ENCODE measurements around the gene ZNF518B.

DNA sequence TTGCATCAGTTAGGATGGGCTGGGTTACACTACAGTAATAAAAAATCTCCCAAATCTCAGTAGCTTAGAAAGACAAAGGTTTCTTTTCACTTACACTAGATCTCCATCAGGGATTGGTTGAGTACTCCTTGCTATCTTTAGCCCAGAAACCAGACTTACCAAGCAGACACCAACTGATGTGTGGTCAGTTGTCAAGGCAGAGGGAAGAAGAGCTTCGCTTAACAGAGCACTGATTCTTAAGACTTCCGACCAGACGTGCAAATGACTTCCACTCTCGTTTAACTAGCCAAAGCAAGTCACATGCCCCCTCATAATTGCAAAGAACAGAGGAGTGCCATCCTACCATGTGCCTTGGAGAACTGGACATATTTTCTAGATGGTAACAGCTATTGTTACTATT, 5.7 kb upstream of the ZNF518B start:
- TF ChIP-seq ZNF274 (IDR thresholded peaks at IDR 0.05; ENCODE audit: low read depth, low read length) (no peak), POLR2A (IDR thresholded peaks at IDR 0.05; ENCODE audit: borderline replicate concordance, extremely low read depth, insufficient read depth, insufficient read length) (no peak), SP1 (IDR thresholded peaks at IDR 0.05; ENCODE audit: low read depth) (no peak), EZH2phosphoT487 (IDR thresholded peaks at IDR 0.05; ENCODE audit: borderline replicate concordance) (no peak), POLR2AphosphoS5 (IDR thresholded peaks at IDR 0.05; ENCODE audit: low read depth, low read length) (no peak), ZFX (IDR thresholded peaks at IDR 0.05) (no peak), SRF (IDR thresholded peaks at IDR 0.05; ENCODE audit: low read depth) (no peak), EZH2 (IDR thresholded peaks at IDR 0.05) (no peak), YY1 (IDR thresholded peaks at IDR 0.05; ENCODE audit: extremely low read depth, insufficient replicate concordance, low read depth, low read length) (no peak), JUND (IDR thresholded peaks at IDR 0.05) (no peak)
- TF ChIP-seq, protein P1, sequence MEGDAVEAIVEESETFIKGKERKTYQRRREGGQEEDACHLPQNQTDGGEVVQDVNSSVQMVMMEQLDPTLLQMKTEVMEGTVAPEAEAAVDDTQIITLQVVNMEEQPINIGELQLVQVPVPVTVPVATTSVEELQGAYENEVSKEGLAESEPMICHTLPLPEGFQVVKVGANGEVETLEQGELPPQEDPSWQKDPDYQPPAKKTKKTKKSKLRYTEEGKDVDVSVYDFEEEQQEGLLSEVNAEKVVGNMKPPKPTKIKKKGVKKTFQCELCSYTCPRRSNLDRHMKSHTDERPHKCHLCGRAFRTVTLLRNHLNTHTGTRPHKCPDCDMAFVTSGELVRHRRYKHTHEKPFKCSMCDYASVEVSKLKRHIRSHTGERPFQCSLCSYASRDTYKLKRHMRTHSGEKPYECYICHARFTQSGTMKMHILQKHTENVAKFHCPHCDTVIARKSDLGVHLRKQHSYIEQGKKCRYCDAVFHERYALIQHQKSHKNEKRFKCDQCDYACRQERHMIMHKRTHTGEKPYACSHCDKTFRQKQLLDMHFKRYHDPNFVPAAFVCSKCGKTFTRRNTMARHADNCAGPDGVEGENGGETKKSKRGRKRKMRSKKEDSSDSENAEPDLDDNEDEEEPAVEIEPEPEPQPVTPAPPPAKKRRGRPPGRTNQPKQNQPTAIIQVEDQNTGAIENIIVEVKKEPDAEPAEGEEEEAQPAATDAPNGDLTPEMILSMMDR (IDR thresholded peaks at IDR 0.05 in 2 of 3, conservative IDR thresholded peaks at IDR 0.05 in 1 of 3; ENCODE audit: borderline replicate concordance in 1 of 3, insufficient read depth in 1 of 3, low read depth in 2 of 3, low read length in 2 of 3): no peak
- TF ChIP-seq, protein P2, sequence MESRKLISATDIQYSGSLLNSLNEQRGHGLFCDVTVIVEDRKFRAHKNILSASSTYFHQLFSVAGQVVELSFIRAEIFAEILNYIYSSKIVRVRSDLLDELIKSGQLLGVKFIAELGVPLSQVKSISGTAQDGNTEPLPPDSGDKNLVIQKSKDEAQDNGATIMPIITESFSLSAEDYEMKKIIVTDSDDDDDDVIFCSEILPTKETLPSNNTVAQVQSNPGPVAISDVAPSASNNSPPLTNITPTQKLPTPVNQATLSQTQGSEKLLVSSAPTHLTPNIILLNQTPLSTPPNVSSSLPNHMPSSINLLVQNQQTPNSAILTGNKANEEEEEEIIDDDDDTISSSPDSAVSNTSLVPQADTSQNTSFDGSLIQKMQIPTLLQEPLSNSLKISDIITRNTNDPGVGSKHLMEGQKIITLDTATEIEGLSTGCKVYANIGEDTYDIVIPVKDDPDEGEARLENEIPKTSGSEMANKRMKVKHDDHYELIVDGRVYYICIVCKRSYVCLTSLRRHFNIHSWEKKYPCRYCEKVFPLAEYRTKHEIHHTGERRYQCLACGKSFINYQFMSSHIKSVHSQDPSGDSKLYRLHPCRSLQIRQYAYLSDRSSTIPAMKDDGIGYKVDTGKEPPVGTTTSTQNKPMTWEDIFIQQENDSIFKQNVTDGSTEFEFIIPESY (IDR thresholded peaks at IDR 0.05; ENCODE audit: extremely low read depth, insufficient replicate concordance, low read length): no peak
